ENCODE results near the gene CRYZL1. TPM values are rescaled to one million over a fixed set of nuclear protein-coding genes. Genes with fewer than 3 reads are reported as not detected.
"Not testable (repeated sequence)": the region's sequence is repeated elsewhere in the genome, so short reads cannot be mapped to it uniquely, and the experiment has no call there.

Gene CRYZL1
- total RNA-seq, 1 experiment from 2014 or later, result 29.0 TPM

DNA sequence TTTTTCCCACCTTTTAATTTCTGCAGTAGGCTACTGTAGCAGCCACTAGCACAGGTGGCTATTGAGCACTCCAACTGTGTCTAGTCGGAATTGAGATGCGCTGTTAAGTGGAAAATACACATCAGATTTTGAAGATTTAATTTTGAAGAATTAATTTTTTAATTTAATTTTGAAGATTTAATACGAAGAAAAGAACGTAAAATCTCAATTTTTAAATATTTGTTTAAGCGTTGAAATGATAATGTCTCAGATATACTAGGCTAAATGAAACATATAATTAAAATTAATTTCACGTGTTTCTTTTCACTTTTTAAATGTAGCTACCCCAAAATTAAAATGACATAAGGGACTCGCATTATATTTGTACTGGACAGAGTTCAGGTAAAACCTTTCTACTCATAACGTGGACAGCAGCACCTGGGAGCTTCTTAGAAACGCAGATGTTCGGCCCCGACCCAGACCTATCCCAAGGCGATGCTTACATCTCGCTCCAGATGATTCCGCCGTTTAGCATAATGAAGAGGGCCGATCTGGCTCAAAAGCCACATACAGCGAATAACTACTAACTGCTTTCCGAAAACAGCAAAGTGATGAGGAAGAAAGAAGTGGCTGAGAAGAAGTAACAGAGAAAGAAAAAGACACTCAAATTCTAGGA, 717 bp downstream of the CRYZL1 start:
- DNase-seq (ENCODE audit: extremely low read depth, low read depth), result no peak

DNA sequence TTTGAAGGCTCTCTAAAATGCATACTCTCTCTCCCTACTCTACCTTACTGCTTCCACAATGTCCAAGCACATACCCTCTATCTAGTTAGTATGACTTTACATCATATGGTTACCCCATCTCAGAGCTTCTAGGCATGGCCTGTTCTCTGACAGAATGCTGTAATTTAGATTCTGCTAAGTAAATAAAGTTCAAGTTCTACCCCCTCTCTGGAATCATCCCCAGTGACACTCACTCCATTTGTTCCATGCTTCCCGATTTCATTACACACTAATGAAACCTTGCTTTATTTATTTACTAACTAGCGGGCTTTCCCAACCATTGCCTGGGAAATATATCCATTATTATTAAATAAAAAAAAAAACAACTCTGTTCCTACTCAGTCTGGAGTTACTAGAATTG, 7.3 kb downstream of the CRYZL1 start:
- DNase-seq (ENCODE audit: extremely low read depth, low read depth), result no peak

DNA sequence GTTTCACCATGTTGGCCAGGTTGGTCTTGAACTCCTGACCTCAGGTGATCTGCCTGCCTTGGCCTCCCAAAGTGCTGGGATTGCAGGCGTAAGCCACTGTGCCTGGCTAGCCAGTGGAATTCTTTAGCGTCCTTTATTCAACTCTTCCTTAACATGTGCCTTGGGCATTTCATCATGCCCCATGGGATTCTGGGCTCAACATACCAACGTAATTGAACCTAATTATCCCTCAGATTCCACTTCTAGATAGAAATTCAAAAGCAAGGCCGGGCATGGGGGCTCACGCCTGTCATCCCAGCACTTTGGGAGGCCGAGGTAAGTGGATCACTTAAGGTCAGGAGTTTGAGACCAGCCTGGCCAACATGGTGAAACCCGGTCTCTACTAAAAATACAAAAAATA, 15.4 kb downstream of the CRYZL1 start:
- DNase-seq (ENCODE audit: extremely low read depth, low read depth), result not testable (repeated sequence)

DNA sequence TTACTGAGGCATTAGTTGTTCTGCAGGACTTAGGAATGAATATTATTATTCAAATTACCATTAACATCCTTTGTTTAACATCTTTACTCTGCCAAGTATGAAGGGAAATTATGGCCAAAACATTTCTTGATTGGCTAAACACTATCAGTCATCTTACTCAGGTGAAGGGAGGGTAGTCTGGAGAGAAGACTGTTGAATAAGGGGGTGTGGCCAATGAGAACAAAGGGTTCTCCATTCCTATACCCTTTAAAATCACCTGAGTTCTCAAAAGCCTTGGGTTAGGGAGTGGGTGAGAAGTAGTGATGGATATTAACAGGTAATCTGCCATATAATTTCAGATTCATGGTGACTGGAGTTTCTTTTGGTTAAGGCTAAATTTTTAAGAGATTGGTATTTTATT, 19.3 kb downstream of the CRYZL1 start:
- DNase-seq (ENCODE audit: extremely low read depth, low read depth), result no peak

DNA sequence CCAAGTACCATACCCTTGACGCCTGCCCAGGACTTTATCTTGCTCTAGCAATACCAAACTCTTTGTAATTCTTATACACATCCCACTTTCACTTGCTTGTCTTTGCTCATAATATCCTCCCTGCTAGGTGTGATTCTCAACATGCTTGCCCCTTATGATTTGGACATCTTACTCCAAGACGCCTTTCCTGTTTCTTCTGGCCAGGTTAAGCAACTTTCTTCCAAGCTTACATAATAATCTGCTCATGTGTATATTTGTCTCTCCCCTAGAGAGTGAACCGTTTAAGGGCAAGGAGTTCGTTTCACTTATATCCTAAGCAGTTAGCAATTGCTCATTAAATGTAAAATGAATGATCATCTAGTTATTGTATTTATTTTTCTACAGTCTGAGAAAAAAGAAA, 21.8 kb downstream of the CRYZL1 start:
- DNase-seq (ENCODE audit: extremely low read depth, low read depth), result no peak

DNA sequence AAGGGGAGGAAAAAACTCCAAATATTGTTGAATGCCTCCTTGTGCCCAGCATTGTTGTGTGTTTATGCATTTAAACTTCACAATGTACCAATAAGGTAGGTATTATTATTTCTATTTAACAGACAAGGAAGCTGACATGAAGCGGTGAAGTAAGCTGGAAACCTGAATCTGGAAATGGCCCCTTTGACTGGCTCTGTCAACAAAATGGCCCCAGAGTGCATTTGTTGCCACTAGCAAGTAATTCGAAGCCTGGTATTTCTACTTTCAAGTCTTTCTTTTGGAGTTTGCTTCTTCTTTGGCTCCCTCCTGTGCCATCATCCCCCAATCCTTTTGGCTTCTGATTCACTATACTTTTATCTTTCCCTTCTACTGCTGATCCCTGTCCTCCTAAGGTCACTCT, 23.1 kb downstream of the CRYZL1 start:
- no peak for DNase-seq (ENCODE audit: extremely low read depth, low read depth)

DNA sequence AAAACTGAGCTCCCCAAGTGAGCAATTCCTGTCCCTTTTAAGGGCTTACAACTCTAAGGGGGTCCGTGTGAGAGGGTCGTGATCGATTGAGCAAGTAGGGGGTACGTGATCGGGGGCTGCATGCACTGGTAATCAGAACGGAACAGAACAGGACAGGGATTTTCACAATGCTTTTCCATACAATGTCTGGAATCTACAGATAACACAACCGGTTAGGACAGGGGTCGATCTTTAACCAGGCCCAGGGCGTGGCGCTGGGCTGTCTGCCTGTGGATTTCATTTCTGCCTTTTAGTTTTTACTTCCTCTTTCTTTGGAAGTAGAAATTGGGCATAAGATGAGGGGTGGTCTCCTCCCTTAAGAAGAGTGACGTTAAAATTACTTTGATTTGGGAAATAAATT, 24.0 kb downstream of the CRYZL1 start:
- not testable (repeated sequence) for DNase-seq (ENCODE audit: extremely low read depth, low read depth)

DNA sequence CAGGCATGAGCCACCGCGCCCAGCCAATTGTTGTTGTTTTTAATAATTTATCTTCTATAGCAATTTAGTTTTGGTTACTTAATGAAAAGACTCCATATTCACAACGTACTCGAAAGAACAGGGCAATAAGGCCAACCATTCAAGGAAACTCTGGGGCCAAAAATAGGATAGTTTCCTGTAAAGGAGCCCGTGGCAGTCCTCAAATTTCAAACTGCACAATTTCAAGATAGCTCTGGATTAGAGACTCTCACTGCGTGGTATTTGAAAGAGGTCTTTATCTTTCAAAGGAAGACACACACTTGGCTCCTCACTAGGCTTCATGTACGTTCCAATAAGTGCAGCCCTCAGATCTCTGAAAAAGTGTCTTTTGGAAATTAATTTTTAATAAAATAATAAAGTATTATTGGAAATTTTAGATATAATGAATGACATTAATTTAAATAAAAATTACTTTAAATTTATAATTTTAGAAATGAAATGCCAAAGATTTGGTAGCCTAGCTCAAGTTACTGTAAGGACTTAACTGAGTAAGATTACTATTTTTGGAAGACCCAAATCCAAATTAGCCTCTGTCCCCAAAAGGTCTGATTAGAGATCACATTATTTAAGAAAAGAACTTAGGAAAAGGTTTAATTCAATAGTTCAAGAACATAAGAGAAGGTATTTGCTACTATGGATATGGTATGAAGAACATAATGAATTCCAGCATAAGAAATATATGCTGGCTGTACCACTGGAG, 30.4 kb downstream of the CRYZL1 start:
- no peak for DNase-seq (ENCODE audit: extremely low read depth, low read depth)

DNA sequence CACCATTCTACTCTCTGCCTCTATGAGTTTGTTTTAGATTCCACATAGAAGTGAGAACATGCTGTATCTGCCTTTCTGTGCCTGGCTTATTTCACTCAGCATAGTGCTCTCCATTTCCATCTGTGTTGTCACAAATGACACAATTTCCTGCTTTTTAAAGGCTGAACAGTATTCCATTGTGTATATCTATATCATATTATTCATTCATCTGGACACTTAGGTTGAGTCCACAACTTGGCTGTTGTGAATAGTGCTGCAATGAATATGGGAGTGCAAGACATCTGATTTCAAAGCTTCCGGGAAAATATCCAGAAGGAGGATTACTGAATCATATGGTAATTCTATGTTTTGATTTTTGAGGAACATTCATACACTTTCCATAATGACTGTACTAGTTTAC, 33.0 kb downstream of the CRYZL1 start:
- peak; percentile 16 for DNase-seq (ENCODE audit: extremely low read depth, low read depth)

DNA sequence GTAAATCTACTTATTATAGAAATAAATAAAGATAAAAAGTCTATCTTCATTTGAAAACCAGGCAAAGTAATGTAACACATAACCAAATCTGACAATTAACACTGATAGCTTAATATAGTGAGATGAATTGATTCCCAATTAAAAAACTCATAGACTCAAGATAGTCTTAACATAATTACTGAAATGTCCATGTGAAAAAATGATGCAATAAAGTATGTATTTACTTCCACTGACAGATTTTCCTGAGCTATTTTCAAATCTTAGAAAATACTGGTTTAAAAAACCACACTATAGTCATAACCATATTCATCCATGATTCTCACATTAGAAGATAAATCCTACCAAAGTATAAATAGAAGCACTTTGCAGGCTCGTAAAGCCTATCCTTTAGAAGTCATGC, 43.5 kb downstream of the CRYZL1 start:
- DNase-seq (ENCODE audit: extremely low read depth, low read depth), result no peak

DNA sequence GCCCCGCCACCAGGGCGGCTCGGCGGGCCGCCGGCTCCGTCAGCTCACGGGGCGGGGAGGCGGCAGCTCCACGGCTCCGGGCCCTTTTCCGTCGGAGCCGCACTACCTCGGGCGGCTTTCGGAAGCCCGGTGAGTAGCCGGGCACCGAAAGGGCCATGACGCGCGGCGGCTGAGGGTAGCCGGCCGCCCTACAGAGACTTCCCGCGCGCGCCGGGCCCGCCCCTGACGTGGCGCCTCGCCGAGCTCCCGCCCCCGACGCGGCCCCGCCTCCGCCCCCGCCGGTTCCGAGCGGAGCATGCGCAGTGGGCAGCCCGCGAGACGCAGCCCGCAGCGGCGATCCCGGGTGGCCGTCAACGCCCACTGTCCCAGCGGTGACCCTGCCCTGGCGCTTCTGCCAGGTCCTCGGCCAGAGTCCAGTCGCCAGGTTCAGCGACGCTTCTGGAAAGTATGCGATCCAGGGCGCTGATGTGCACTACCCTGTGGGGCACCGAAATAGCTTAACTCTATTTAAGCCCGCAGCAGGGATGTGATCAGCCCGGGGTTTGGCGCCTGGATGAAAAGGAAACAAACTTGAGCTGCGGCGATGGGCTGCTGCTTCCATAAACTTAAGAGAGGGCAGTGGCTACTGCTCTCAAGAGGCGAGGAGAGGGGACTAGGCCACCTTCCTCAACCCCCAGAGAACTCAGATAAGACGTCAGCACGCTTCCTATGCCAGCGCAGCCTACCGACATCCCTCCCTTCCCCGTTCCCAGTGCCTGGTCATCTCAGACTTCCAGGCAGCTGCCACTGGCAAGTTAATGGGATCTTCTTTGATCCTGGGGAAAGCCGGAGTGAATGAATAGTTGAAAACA, 52.8 kb downstream of the CRYZL1 start, which contains the start of gene DONSON:
Gene DONSON (minus strand): TSS at position 200 of the 851 bp plus-strand sequence. CDS start 43 bp downstream, at position 157.
- DNase-seq (ENCODE audit: extremely low read depth, low read depth), result peak; percentile 77

DNA sequence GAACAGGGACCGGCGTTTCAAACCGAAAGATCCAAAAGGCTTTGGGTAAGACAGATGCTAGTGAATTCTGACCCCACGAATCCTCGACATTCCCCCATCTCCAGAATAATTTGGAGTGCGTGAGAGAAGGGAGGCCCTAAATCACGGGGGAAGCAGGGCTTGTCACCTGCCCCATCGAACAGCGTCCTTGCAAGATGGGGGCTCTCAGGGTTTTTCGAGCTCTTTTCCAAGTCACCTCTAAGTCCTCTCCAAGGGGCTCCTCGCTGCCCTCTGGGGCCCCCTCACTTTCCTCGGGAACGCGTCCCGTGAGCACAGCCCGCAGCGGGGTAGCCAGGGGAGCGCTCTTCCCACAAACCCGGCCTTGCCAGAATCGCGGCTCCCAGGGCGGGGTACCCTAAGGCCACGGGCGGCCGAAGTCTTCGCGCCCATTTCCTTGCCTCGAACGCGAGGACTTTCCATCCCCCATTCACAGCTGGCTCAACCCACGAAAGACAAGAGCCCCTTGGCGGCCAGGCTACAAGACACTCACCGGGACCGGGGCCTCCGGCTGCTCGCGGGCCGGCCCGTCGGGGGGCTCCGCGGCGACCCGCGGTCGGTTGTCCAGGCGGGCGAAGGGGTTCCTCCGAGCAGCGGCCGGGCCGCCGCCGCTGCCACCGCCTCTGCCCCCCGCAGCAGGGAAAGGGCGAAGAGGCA, 53.6 kb downstream of the CRYZL1 start:
- DNase-seq (ENCODE audit: extremely low read depth, low read depth), result peak; percentile 7

DNA sequence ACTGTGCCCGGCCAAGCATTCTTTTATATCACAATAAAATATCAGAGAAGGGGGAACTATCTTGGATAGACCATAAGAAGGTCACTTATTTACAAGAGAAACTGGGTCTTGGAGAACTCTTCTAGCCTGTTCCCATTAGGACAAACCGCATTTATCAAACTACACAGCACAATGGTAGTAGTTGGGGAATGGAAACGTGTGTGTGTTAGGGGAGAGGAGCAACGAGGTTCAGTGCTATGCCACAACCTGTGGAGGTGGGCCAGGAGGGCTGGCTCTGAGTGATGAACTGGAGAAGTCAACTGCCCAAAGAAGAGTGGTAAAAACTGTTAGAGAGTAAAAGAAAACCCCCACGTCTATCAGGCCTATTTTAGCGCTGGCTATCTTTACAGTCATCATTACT, 54.6 kb downstream of the CRYZL1 start:
- no peak for DNase-seq (ENCODE audit: extremely low read depth, low read depth)

DNA sequence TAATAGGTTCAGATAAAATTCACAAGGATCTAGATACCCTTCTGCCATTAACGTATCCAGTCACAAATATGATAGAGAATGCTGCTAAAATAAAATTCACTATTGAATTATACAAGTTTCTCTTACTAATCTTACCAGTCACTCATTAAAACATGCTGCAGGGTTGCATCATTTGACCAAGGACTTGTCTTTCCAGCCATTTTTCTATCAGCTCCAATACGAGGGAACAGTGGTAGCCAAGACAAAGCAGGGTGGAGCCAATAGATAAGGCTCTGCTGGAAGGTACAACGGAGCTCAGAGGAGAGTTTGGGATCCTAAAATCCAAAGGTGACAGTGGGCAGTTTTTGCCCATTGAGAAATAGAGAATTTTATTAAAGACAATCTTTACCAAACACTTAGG, 57.1 kb downstream of the CRYZL1 start:
- no peak for DNase-seq (ENCODE audit: extremely low read depth, low read depth)

DNA sequence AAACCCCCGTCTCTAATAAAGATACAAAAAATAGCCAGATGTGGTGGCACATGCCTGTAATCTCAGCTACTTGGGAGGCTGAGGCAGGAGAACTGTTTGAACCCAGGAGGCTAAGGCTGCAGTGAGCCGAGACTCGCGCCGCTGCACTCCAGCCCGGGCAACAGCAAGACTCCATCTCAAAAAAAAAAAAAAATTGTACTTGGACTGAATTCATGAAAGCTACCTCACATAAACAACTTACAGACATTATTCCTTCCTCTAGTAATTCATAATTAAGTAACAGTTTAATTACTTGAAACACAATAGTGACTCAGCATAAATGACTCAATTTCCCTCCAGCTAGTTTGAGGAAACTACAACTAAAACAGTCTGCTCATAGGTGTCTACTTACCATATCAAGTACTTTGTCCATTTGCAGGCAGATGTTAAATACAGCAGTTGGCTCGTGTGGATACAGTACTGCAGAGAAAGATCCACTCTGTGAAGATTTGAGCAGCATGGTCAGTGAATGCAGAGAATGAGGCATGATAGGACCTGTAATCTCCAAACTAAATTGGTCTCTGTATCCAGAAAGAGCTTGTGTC, 62.5 kb downstream of the CRYZL1 start:
- DNase-seq (ENCODE audit: extremely low read depth, low read depth), result no peak

DNA sequence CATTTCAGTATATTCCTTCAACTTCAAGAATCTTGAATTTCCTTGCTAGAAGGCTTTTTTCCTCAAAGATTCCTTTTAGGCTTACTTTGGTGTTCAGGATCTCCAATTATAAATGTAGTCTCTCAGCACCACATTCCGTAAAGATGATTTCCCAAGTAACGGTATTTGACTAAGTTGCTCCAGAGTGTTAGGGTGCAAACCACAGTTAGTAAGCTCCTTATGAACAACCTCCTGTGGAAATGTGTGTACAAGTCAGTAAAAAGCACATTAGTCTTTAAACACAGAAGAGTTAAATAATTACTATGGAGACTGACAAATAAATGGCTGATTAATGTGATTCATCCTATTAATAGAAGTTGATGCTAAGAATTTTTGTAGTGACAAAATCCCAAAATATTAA, 63.3 kb downstream of the CRYZL1 start:
- DNase-seq (ENCODE audit: extremely low read depth, low read depth), result no peak

DNA sequence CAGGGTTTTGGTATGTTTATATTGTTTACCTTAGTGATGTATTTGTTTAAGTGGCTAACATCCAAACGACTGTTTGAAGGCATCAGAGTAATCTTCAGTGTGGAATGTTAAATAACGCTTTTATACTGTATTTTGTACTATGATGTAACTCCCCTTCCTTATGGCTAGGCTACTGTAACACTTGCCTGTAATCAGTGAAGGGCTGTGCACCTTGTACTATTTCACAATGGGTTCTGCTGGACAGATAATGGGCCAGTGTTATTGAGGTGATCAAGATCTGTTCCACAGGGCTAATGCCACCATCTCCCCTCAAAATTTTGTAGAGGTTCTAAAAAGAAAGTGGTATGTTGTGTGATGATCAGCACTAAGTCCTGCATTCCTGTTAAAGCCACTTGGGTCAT, 64.8 kb downstream of the CRYZL1 start:
- DNase-seq (ENCODE audit: extremely low read depth, low read depth), result not testable (repeated sequence)

DNA sequence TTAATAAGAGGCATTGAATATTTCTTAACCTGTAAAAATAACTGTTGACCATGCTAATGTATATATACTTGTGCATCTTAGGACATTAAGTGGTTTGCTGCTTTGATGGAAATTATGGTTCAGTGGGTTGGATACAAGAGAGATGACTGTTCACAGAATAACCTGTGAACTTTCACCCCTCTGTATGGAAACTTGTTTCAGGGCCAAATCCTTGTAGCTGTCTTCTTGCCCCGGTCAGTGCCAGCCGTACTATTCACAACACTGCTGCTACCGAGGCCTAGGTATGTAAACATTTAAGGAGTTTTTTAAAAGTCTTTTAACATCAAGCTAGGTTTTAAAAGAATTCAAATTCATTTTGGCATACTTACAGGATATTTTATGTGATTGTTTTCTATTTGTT, 69.2 kb downstream of the CRYZL1 start:
- DNase-seq (ENCODE audit: extremely low read depth, low read depth), result no peak

DNA sequence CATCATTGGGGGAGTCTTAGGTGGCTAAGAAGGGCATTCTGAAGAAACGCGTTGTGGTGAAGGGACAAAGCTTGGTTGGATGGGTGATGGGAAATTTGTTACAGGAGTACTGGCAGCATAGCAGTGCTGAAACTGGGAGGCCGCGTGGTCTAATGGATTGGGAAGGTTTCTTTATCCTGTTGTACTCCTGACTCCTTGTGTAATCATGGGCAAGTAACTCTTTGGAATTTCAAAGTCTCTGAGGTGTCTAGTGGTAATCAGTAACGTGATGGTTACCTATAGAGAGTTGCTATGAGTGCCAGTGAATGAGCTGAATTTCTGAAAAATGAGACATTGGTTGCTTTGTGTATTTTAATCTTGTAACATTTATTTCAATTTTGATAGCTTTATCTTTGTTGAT, 71.5 kb downstream of the CRYZL1 start:
- DNase-seq (ENCODE audit: extremely low read depth, low read depth), result no peak

DNA sequence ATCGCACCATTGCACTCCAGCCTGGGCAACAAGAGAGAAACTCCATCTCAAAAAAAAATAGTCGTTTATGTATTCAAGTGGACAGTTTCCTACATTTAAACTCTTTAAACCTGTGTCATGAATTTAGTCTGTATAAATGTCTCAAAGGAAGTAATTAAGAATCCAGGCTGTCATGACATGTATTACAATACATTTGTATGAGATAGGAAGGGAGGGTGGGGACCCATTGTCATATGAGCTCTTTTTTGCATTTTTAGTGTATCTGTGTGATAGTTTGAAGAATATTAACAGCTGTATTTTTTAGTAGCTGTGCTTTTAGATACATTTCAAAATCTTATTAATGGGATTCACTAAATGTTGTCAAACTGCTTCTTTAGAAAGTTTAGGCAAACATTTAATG, 73.1 kb downstream of the CRYZL1 start:
- no peak for DNase-seq (ENCODE audit: extremely low read depth, low read depth)

DNA sequence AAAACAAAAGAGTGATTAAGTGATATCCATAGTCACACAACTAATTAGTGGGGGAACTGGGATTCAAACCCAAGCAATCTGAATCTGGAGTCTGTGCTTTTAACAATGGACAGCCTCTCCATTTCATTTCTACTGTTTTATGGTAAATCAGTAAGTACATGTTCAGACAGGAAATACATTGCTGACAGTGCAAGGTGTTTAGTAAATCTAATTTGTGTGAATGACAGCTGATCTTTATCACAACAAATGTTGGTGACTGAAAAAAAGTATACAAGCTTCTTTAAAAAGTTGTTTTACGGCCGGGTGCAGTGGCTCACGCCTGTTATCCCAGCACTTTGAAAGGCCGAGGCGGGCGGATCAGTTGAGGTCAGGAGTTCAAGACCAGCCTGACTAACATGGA, 73.6 kb downstream of the CRYZL1 start:
- DNase-seq (ENCODE audit: extremely low read depth, low read depth), result no peak
